D721Med (cell line): Measurements from ENCODE around the gene RGS7.
"Not testable (repeated sequence)": the region's sequence is repeated elsewhere in the genome, so short reads cannot be mapped to it uniquely, and the experiment has no call there.

Source experiments
- DNase-seq: peaks from one replicate; pipeline ENCODE4 v3.0.0; 2011; ENCODE audit warnings: low spot score; ENCODE audit not compliant: insufficient read length
- FAIRE-seq: peaks from 2 replicates; lab custom pipeline; 2011; peaks lifted over from hg19 to GRCh38; lab: Jason Lieb, UNC
- TF ChIP-seq, protein P1 (sequence below): IDR thresholded peaks from 2 replicates; pipeline ENCODE4 v1.5.1; 2012; ENCODE audit warnings: mild to moderate bottlenecking, control low read depth; ENCODE audit not compliant: insufficient read depth; ENCODE audit errors: missing control alignments

Gene RGS7

GRCh38 chr1:240888787-240889048 is 468.3 kb downstream of the RGS7 start:
- TF ChIP-seq, protein P1, sequence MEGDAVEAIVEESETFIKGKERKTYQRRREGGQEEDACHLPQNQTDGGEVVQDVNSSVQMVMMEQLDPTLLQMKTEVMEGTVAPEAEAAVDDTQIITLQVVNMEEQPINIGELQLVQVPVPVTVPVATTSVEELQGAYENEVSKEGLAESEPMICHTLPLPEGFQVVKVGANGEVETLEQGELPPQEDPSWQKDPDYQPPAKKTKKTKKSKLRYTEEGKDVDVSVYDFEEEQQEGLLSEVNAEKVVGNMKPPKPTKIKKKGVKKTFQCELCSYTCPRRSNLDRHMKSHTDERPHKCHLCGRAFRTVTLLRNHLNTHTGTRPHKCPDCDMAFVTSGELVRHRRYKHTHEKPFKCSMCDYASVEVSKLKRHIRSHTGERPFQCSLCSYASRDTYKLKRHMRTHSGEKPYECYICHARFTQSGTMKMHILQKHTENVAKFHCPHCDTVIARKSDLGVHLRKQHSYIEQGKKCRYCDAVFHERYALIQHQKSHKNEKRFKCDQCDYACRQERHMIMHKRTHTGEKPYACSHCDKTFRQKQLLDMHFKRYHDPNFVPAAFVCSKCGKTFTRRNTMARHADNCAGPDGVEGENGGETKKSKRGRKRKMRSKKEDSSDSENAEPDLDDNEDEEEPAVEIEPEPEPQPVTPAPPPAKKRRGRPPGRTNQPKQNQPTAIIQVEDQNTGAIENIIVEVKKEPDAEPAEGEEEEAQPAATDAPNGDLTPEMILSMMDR, result no peak
- no peak for DNase-seq
- FAIRE-seq, result no peak

GRCh38 chr1:240888039-240888786 is 468.8 kb downstream of the RGS7 start:
- TF ChIP-seq, protein P1, result peak; percentile 99
- DNase-seq (peak; percentile 34), FAIRE-seq (peak; percentile 91)

DNA sequence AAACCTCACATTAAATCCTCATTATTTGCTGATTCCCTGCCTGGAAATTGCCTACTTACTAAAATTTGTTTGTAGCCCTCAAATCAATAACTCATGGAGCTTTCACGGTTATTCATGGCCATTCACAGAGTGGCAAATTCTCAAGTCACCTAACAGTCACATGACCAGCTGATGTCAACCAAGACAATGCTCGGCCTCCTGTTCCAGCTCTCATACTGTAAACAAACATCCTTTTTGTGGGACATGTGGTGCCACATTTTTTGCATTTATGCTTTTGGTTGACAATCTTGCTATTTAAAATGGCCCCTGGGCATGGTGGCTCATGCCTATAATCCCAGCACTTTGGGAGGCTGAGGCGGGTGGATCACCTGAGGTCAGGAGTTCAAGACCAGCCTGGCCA is 473.5 kb downstream of the RGS7 start:
- DNase-seq (no peak), FAIRE-seq (peak; percentile 11)
- TF ChIP-seq, protein P1, result no peak

- DNase-seq, FAIRE-seq: not testable (repeated sequence)
These were observed 474.2 kb downstream of the RGS7 start for GRCh38 chr1:240882656-240883308.

DNA sequence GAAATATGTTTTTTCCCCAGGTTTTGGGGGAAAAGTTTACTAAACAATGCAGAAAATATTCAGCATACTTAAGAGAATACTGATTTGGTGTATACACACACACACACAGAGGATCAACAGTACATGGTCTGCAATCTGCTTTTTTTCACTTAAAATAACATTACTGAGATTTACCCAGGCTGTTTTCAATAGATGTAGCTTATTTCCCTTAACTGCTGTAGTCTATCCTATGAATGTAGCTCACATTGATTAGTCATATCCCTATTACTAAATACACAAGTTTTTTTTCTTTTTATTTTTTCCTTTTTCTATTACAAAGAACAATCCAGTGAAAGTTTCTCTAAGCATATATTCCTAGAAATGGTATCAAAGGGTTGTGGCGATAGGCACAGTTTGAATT is 478.4 kb downstream of the RGS7 start:
- TF ChIP-seq, protein P1, result no peak
- FAIRE-seq (no peak), DNase-seq (no peak)

DNA sequence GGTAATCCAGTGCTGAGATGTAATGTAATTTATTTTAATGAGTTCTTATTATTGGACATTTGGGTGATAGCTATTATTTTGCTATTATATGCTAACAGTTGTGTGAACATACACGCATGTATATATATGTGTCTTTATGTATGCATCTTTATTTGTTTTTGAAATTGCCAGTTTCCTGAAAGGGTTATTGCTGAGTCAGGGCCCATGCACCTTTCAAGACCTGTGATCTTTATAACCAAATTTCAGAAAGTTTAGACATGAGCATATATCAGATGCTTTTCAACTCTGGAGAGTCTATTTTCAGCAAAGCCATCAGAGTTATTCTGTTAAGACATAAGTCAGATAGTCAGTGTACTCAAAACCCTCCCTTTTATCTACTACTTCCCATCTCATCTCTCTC is 479.4 kb downstream of the RGS7 start:
- FAIRE-seq, result no peak
- DNase-seq, result no peak
- TF ChIP-seq, protein P1, result no peak

- no peak for DNase-seq
- TF ChIP-seq, protein P1, result no peak
- no peak for FAIRE-seq
These were observed 480.9 kb downstream of the RGS7 start for GRCh38 chr1:240876071-240876470.
